GM12874 (cell line): ENCODE results near the gene CCDC159.

Experiments
- CTCF ChIP-seq: IDR thresholded peaks from 2 replicates; pipeline ENCODE4 v1.5.1; 2011; ENCODE audit warnings: low read depth, mild to moderate bottlenecking, control low read depth, low read length, moderate library complexity; ENCODE audit not compliant: insufficient read depth

The CCDC159 gene

GRCh38 chr19:11332822-11333221 is 13.5 kb upstream of the CCDC159 start:
- TF ChIP-seq CTCF: no peak

- no peak for TF ChIP-seq CTCF
Measured at GRCh38 chr19:11335449-11336146, 10.7 kb upstream of the CCDC159 start.

- TF ChIP-seq CTCF: no peak
Measured at GRCh38 chr19:11337080-11337479, 9.2 kb upstream of the CCDC159 start.

GRCh38 chr19:11338121-11338520 is 8.2 kb upstream of the CCDC159 start:
- no peak for TF ChIP-seq CTCF

- no peak for TF ChIP-seq CTCF
Measured at GRCh38 chr19:11338569-11339253, 7.6 kb upstream of the CCDC159 start.

GRCh38 chr19:11339254-11340098 is 6.8 kb upstream of the CCDC159 start, which contains the start of gene RAB3D:
Gene RAB3D (minus strand): TSS chr19:11339657. CDS start chr19:11337399, 2,258 bp downstream.
- no peak for TF ChIP-seq CTCF

- no peak for TF ChIP-seq CTCF
Measured at GRCh38 chr19:11342429-11342828, 3.9 kb upstream of the CCDC159 start.
